ENCODE data around the gene EIF5A2. TPM values are rescaled to one million over a fixed set of nuclear protein-coding genes. Genes with fewer than 3 reads are reported as not detected.

EIF5A2 gene
- total RNA-seq, 3 donors from 2014 or later (not counting 1 experiment from before 2014, with no cell fraction given), result 12.9 to 34.8 (median 22.8) TPM

DNA sequence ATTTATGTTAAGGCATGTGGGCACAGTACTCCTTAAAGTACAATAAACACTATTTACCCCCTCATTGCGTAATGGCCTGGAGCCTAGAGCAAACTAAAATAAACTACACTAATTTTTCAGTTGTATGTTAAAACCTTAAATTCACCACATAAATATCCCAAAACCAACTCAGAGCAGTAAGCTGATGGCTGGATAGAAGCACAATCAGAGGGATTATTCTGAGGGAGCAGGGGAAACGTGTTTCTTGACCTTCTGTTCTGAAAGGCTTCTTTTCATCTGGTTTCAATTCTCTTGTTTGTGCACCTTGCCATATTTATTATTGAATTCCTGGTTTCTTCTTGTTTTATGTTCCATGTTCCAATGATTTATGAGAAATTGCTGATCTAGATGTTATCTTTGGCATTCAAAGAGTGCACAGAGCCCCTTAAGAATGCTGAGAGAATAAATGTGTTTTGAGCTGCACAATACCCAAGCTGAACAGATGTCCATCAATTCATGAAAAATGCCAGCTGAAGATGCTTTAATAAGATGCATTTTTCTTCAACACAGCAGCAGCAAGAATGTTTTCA, 68.1 kb downstream of the EIF5A2 start:
- H3K36me3 Mint-ChIP-seq, result no peaks in the 10 kb centered on the region
- no peak overlapping the region for H3K27ac Mint-ChIP-seq

DNA sequence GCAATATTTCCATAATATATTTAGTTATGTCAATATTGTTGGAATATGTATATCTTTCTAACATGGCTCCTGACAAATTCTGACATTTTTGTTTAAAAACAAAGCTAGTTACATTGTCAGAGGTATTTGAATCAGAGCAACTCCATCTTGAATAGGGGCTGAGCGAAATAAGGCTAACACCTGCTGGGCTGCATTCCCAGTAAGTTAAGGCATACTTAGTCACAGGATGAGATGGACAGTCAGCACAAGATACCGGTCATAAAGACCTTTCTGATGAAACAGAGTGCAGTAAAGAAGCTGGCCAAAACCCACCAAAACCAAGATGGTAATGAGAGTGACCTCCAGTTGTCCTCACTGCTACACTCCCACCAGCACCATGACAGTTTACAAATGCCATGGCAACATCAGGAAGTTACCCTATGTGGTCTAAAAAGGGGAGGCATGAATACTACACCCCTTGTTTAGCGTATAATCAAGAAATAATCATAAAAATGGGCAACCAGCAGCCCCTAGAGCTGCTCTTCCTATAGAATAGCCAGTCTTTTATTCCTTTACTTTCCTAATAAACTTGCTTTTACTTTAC, 68.8 kb downstream of the EIF5A2 start:
- no peak for ATAC-seq
- Histone ChIP-seq H3K27me3 (ENCODE audit: control insufficient read depth, insufficient read depth, low read length) (peaks cover 6% of the 10 kb centered on the region), H3K4me1 (ENCODE audit: control insufficient read depth, insufficient read depth, low read length) (no peaks in the 10 kb centered on the region), H3K9me3 (ENCODE audit: control insufficient read depth, insufficient read depth, low read length) (no peaks in the 10 kb centered on the region), H3K36me3 (ENCODE audit: control insufficient read depth, insufficient read depth, low read length) (no peaks in the 10 kb centered on the region), H3K4me3 (ENCODE audit: low read length) (no peak overlapping the region), H3K27ac (ENCODE audit: low read length) (no peak overlapping the region)
- Mint-ChIP-seq H3K4me3 (no peak overlapping the region), H3K27me3 (ENCODE audit: low read depth in 2 of 2) (peaks cover 23 to 34% of the 10 kb centered on the region in 2 donors), H3K9me3 (no peaks in the 10 kb centered on the region), H3K27ac (no peak overlapping the region), H3K4me1 (no peaks in the 10 kb centered on the region), H3K36me3 (no peaks in the 10 kb centered on the region)
- intact Hi-C loops (cut with micrococcal nuclease), result no loop called here
- DNase-seq, result no peak
- WGBS (ENCODE audit: insufficient coverage), result 86% methylated on average over 3 of the region's 3 CpGs
- TF ChIP-seq CTCF (IDR thresholded peaks at IDR 0.05), result no peak

More for the DNA sequence above, 68.1 kb downstream of the EIF5A2 start:
- intact Hi-C loops (cut with micrococcal nuclease), result no loop called here
- no peak for ATAC-seq
- WGBS (ENCODE audit: insufficient coverage), result 83% methylated on average over 2 of the region's 2 CpGs
- Histone ChIP-seq H3K36me3 (ENCODE audit: control insufficient read depth, insufficient read depth, low read length) (no peaks in the 10 kb centered on the region), H3K9me3 (ENCODE audit: control insufficient read depth, insufficient read depth, low read length) (no peaks in the 10 kb centered on the region), H3K27ac (ENCODE audit: low read length) (no peak overlapping the region), H3K27me3 (ENCODE audit: control insufficient read depth, insufficient read depth, low read length) (peaks cover 10% of the 10 kb centered on the region), H3K4me3 (ENCODE audit: low read length) (no peak overlapping the region), H3K4me1 (ENCODE audit: control insufficient read depth, insufficient read depth, low read length) (no peaks in the 10 kb centered on the region)
- TF ChIP-seq CTCF (IDR thresholded peaks at IDR 0.05), result no peak
- H3K4me3 Mint-ChIP-seq, result no peak overlapping the region
- H3K9me3 Mint-ChIP-seq, result no peaks in the 10 kb centered on the region
- no peak for DNase-seq
- no peaks in the 10 kb centered on the region for H3K4me1 Mint-ChIP-seq
- H3K27me3 Mint-ChIP-seq (ENCODE audit: low read depth in 2 of 2), result peaks cover 24 to 31% of the 10 kb centered on the region in 2 donors

Other genes starting within 250 kb of the EIF5A2 start
- 10 to 100 TPM; 41.9 to 53.8 (median 44.8) TPM for gene RPL22L1, start 38.4 kb downstream of the EIF5A2 start, total RNA-seq
- gene SLC2A2, start 118.1 kb upstream of the EIF5A2 start, total RNA-seq, result not detected

Data from natural killer cell (primary cell).